Muscle layer of colon (tissue), 2 donors: ENCODE measurements around the gene EIF1AD.

Experiments
- H3K27ac ChIP-seq: one replicate; pipeline ENCODE4 v1.7.0; 2013; ENCODE audit warnings: low read depth, mild to moderate bottlenecking, low read length, moderate library complexity
- H3K27me3 ChIP-seq, 2 donors: one replicate each; pipeline ENCODE4 v1.7.0; 2013; ENCODE audit warnings: low read length in 2 of 2, mild to moderate bottlenecking in 2 of 2; ENCODE audit not compliant: insufficient read depth in 2 of 2, control insufficient read depth in 1 of 2
- H3K36me3 ChIP-seq: one replicate; pipeline ENCODE4 v1.7.0; 2013; ENCODE audit warnings: mild to moderate bottlenecking, low read length; ENCODE audit not compliant: insufficient read depth
- H3K4me1 ChIP-seq: one replicate; pipeline ENCODE4 v1.7.0; 2013; ENCODE audit warnings: mild to moderate bottlenecking, low read length; ENCODE audit not compliant: insufficient read depth
- H3K4me3 ChIP-seq, 2 donors: one replicate each; pipeline ENCODE4 v1.7.0; 2013; ENCODE audit warnings: low read length in 2 of 2, low read depth in 1 of 2, mild to moderate bottlenecking in 1 of 2, moderate library complexity in 1 of 2
- H3K9ac ChIP-seq: one replicate; pipeline ENCODE4 v1.7.0; 2013; ENCODE audit warnings: low read length
- H3K9me3 ChIP-seq: one replicate; pipeline ENCODE4 v1.7.0; 2013; ENCODE audit warnings: mild to moderate bottlenecking, low read length
- donor health status: abdominal sarcoma.
- donor health status: Adenocarcinoma of cecum.

Gene EIF1AD

GRCh38 chr11:65992056-65992455 is 9.9 kb downstream of the EIF1AD start:
- no peak overlapping the region for H3K27ac ChIP-seq
- no peaks in the 10 kb centered on the region for H3K27me3 ChIP-seq
- no peak overlapping the region for H3K9ac ChIP-seq
- H3K9me3 ChIP-seq, result no peaks in the 10 kb centered on the region
- H3K4me3 ChIP-seq, result no peak overlapping the region
- no peaks in the 10 kb centered on the region for H3K4me1 ChIP-seq
- peaks cover 2% of the 10 kb centered on the region for H3K36me3 ChIP-seq

DNA sequence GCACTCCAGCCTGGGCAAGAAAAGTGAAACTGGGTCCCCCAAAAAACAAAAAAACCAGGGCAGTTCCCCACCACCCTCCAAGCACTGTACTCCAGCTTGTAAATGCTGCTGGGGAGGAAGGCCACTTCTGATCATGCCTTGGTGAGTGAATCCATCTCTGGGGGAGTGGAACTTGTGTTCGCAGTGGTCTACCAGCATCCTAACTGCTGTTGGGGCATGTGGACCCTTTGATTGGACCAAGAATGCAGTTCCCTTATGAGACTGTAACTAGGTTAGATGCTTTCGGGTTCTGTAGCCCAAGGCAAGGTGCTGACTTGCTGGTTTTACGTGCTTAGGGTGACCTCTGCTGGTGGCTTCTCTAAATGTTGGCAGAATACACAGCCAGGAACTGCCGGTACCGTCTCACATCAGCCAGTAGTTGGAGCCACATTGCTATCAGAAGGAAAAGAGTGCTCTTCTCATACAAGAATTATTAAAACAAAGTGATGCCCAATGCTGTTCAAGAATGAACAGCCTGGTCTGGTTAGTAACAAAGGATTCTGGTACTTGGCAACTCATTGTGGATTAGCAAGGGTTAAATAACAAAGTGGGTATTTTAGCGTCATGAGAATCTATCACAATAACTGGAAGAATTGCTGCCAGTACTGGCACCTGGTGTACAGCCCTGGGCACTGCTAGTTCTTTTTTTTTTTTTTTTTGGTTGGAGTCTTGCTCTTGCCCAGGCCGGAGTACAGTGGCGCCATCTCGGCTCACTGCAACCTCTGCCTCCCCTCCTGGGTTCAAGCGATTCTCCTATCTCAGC is 13.0 kb downstream of the EIF1AD start:
- Histone ChIP-seq H3K36me3 (no peaks in the 10 kb centered on the region), H3K27me3 (no peaks in the 10 kb centered on the region), H3K27ac (no peak overlapping the region), H3K9me3 (no peaks in the 10 kb centered on the region), H3K4me3 (no peak overlapping the region), H3K4me1 (no peaks in the 10 kb centered on the region), H3K9ac (no peak overlapping the region)

DNA sequence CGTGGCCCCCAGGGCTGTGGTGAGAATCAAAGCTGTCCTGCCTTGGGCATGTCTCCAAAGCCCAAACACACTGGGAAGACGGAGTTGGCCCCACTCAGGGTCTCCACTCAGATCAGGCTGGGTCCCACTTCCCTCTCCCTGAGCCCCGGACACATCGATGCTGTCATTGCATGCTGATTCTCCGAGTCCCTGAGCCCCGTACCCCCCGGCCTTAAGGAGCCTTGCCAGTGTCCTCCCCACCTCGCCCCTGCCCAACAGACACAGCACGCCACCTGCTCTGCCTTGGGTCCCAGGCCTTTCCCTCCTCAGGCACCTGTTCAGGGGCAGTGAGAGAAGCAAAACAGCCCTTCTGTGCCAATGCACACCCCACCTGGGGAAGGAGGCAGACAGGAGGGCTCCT is 14.6 kb downstream of the EIF1AD start:
- H3K36me3 ChIP-seq, result no peaks in the 10 kb centered on the region
- H3K9me3 ChIP-seq, result no peaks in the 10 kb centered on the region
- H3K4me3 ChIP-seq, result no peak overlapping the region
- no peak overlapping the region for H3K27ac ChIP-seq
- H3K4me1 ChIP-seq, result no peaks in the 10 kb centered on the region
- H3K27me3 ChIP-seq, result no peaks in the 10 kb centered on the region
- H3K9ac ChIP-seq, result no peak overlapping the region

DNA sequence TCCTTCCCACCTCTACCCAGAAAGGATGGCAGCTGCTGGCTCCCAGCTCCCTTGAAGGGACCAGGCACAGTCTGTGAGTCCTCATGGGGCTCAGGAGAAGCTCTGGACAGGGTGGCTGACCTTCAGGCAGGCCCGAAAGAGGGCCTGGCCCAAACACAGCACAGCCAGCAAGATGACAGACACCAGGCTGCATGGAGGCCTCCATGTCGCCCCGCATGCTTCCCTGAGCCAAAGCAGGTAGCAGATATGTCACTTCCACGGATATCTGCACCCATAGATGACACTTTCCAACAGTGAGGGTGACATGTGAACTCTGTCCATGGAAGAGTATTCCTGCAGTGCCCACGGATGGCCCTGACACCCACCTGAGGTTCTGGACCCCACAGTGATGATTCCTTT is 18.4 kb downstream of the EIF1AD start:
- Histone ChIP-seq H3K9me3 (no peaks in the 10 kb centered on the region), H3K9ac (no peak overlapping the region), H3K27ac (no peak overlapping the region)

GRCh38 chr11:65982824-65983588 is 19.0 kb downstream of the EIF1AD start:
- Histone ChIP-seq H3K27me3 (no peaks in the 10 kb centered on the region), H3K4me3 (no peak overlapping the region), H3K4me1 (no peaks in the 10 kb centered on the region), H3K9me3 (no peaks in the 10 kb centered on the region), H3K27ac (no peak overlapping the region), H3K9ac (no peak overlapping the region), H3K36me3 (no peaks in the 10 kb centered on the region)

More for the DNA sequence above, 18.4 kb downstream of the EIF1AD start:
- Histone ChIP-seq H3K4me3 (no peak overlapping the region), H3K36me3 (no peaks in the 10 kb centered on the region), H3K4me1 (no peaks in the 10 kb centered on the region), H3K27me3 (no peaks in the 10 kb centered on the region)

DNA sequence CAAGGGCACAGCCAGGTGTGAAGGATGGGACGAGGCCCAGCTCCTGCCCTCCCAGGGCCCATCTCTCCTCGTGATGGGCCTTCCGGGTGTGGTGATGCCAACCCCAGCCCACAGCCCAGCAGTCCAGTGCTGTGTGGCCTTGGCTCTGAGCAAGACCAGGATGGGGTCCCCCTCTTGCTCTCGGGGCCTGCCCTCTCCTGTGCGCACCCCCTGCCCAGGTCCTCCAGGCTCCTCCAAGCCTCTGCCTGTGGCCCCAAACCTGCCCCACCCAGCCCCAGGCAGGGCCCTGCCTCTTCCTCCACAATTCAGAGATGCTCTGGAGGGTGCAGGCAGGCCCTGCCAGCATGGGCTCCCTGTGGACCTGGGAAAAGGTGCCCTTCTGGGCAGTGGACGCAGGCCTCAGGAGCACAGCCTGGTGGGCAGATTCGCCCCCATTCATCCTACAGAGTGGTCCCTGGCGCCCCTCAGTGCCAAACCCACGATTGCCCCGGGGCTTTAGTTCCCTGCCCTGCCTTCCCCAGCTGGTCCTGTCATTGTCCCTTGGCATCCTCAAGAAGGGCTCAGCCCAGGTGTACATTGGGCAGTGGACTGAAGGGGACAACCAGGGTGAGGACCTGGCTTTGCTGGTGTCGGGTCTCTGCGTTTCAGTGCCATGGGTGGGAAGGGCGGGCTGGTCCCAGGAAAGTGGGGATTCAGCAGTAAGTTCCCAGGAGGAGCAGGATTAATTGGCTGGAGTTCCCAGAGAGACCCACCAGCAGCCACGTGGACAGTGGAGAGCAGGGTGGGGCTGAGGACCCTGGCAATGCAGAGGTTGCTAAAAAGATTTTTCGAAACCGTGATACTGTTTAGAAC is 19.8 kb downstream of the EIF1AD start:
- peaks cover 7% of the 10 kb centered on the region for H3K36me3 ChIP-seq
- H3K27me3 ChIP-seq, result no peaks in the 10 kb centered on the region
- no peaks in the 10 kb centered on the region for H3K4me1 ChIP-seq
- H3K4me3 ChIP-seq, result no peak overlapping the region
- H3K27ac ChIP-seq, result no peak overlapping the region
- no peak overlapping the region for H3K9ac ChIP-seq
- no peaks in the 10 kb centered on the region for H3K9me3 ChIP-seq

DNA sequence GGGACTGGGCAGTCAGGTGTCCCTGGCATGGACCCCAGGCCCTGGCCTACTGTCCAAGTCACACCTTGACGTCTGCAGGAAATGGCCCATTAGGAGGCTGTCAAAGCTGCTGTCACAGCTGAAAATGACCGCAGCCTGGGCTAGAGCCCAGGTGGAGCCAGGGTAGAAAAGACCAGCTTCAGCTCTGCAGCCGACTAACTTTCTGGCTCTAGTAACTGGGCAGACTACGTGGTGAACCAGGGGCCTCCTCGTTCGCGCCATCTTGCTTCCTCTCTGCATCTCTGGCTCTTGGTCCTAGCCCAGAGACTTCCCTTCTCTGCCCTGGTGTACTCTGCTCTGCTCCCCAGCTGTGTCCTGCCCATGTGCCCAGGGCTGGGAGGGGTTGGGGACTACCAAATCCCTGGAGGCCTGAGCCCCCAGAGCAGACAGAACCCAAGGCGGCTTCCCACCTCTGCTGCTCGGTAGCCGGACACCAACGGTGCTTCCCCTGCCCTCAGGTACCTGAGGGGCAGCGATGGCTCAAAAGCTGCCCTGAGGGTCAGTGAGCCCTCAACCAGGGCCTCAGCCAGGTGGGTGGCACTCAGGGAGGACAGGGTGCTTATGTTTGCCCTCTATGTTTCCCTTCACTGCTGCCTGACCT is 20.7 kb downstream of the EIF1AD start:
- H3K4me1 ChIP-seq, result no peaks in the 10 kb centered on the region
- H3K9ac ChIP-seq, result no peak overlapping the region
- H3K27me3 ChIP-seq, result no peaks in the 10 kb centered on the region
- peaks cover 15% of the 10 kb centered on the region for H3K36me3 ChIP-seq
- H3K4me3 ChIP-seq, result no peak overlapping the region
- no peaks in the 10 kb centered on the region for H3K9me3 ChIP-seq
- no peak overlapping the region for H3K27ac ChIP-seq

- Histone ChIP-seq H3K36me3 (peaks cover 15% of the 10 kb centered on the region), H3K9ac (no peak overlapping the region), H3K27ac (no peak overlapping the region)
Measured at GRCh38 chr11:65979261-65979759, 22.6 kb downstream of the EIF1AD start.

DNA sequence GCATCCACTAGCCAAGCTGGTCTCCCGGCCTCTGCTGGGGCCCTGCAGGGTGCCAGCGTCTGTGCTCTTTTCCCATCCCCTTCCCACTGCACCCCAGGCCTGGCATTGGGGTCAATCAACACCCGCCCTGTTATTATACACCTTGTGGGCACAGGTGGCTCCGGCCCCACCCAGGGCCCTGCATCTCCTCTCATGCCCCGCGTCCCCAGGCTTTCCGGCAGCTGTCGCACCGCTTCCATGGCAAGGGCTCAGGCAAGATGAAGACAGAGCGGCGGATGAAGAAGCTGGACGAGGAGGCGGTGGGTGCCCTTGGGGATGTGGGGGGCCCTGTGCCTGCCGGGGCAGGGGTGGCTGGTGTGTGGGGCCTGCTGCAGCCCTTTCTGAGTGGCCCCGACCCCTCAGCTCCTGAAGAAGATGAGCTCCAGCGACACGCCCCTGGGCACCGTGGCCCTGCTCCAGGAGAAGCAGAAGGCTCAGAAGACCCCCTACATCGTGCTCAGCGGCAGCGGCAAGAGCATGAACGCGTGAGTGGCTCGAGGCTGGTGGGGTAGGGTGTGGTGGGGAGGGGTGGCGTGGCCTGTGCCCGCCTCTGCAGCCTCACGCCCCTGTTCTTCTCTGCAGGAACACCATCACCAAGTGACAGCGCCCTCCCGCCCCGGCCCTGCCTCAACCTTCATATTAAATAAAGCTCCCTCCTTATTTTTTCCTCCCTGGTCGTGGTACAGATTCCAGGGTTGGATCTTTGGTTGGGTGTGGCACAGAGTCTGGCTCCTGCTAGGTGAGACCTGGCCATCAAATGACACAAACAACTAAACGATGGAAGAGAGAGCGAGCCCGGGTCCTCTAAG is 23.3 kb downstream of the EIF1AD start:
- Histone ChIP-seq H3K9ac (no peak overlapping the region), H3K4me3 (no peak overlapping the region), H3K27ac (no peak overlapping the region), H3K9me3 (peaks cover 2% of the 10 kb centered on the region), H3K4me1 (no peaks in the 10 kb centered on the region), H3K27me3 (no peaks in the 10 kb centered on the region), H3K36me3 (peaks cover 18% of the 10 kb centered on the region)

More at GRCh38 chr11:65979261-65979759, 22.6 kb downstream of the EIF1AD start:
- Histone ChIP-seq H3K4me3 (no peak overlapping the region), H3K9me3 (no peaks in the 10 kb centered on the region), H3K4me1 (no peaks in the 10 kb centered on the region), H3K27me3 (no peaks in the 10 kb centered on the region)

DNA sequence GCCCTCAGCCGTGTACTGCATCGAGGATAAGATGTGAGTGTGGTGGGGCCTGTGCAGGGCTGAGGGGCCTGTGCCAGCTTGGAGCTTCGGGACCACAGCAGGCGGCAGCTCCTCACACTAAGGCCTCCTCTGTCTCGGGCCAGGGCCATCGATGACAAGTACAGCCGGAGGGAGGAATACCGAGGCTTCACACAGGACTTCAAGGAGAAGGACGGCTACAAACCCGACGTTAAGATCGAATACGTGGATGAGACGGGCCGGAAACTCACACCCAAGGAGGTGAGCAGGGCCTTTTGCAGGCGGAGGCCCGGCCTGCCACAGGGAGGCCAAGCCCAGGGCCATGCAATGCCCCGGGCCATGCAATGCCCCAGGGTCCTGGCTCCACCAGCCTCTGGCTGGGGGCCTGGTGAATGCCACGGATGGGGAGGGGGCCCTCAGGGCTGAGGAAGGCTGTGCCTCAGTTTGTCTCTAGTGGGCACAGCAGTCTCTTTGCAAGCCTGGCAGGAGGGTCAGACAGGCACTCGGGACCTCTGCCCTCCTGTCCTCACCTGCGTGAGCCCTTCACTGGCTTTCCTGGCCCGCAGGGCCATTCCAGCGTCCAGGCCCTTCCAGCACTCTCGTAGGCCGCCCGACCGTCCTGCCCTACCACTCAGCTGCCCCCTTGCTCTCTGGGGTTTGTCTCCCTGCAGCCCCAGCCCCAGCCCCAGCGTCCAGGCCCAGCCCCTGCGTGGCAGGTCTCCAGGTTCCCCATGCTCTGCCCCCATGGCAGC is 24.2 kb downstream of the EIF1AD start:
- Histone ChIP-seq H3K27me3 (no peaks in the 10 kb centered on the region), H3K9me3 (peaks cover 3% of the 10 kb centered on the region), H3K27ac (no peak overlapping the region), H3K36me3 (peaks cover 22% of the 10 kb centered on the region), H3K4me1 (no peaks in the 10 kb centered on the region), H3K9ac (no peak overlapping the region), H3K4me3 (no peak overlapping the region)
